HG02870 (cell line): ENCODE data around the gene HSPA12A.
"Not testable (repeated sequence)": the region's sequence is repeated elsewhere in the genome, so short reads cannot be mapped to it uniquely, and the experiment has no call there.

Experiments used
- ATAC-seq: cut with Tn5 transposase; IDR thresholded peaks from one replicate; pipeline ENCODE4 v1.9.1; 2021; ENCODE audit warnings: mild to moderate bottlenecking, moderate library complexity; ENCODE audit not compliant: unreplicated experiment

The HSPA12A gene

GRCh38 chr10:116719804-116720203 lies 22.6 kb downstream of the HSPA12A start:
- no peak for ATAC-seq

GRCh38 chr10:116718058-116718457 lies 24.3 kb downstream of the HSPA12A start:
- ATAC-seq: no peak

GRCh38 chr10:116716381-116716780 lies 26.0 kb downstream of the HSPA12A start:
- ATAC-seq: no peak

- no peak for ATAC-seq
These were observed 26.5 kb downstream of the HSPA12A start for GRCh38 chr10:116715839-116716377.

GRCh38 chr10:116715341-116715740 lies 27.0 kb downstream of the HSPA12A start:
- ATAC-seq: no peak

GRCh38 chr10:116713846-116714245 lies 28.5 kb downstream of the HSPA12A start:
- no peak for ATAC-seq

- no peak for ATAC-seq
These were observed 29.3 kb downstream of the HSPA12A start for GRCh38 chr10:116712989-116713543.

- ATAC-seq: no peak
These were observed 29.8 kb downstream of the HSPA12A start for GRCh38 chr10:116712519-116712918.

GRCh38 chr10:116711803-116712202 lies 30.6 kb downstream of the HSPA12A start:
- not testable (repeated sequence) for ATAC-seq

GRCh38 chr10:116710076-116710475 lies 32.3 kb downstream of the HSPA12A start:
- no peak for ATAC-seq

- no peak for ATAC-seq
These were observed 33.5 kb downstream of the HSPA12A start for GRCh38 chr10:116708877-116709276.

GRCh38 chr10:116708391-116708821 lies 34.0 kb downstream of the HSPA12A start:
- no peak for ATAC-seq

GRCh38 chr10:116707981-116708380 lies 34.4 kb downstream of the HSPA12A start:
- no peak for ATAC-seq

- no peak for ATAC-seq
These were observed 36.1 kb downstream of the HSPA12A start for GRCh38 chr10:116706281-116706680.

GRCh38 chr10:116705498-116705897 lies 36.9 kb downstream of the HSPA12A start:
- ATAC-seq: no peak

GRCh38 chr10:116704926-116705325 lies 37.4 kb downstream of the HSPA12A start:
- ATAC-seq: no peak

GRCh38 chr10:116702165-116702564 lies 40.2 kb downstream of the HSPA12A start:
- ATAC-seq: no peak

GRCh38 chr10:116699471-116700150 lies 42.8 kb downstream of the HSPA12A start:
- no peak for ATAC-seq

- ATAC-seq: no peak
These were observed 43.3 kb downstream of the HSPA12A start for GRCh38 chr10:116699049-116699448.

GRCh38 chr10:116698364-116698763 lies 44.0 kb downstream of the HSPA12A start:
- ATAC-seq: no peak

GRCh38 chr10:116697816-116698215 lies 44.5 kb downstream of the HSPA12A start:
- ATAC-seq: no peak

- peak; percentile 70 for ATAC-seq
These were observed 45.4 kb downstream of the HSPA12A start for GRCh38 chr10:116696919-116697318.

GRCh38 chr10:116694927-116695268 lies 47.5 kb downstream of the HSPA12A start:
- ATAC-seq: no peak
